T-helper 1 cell (primary cell): ENCODE data around the gene DNLZ.

Source experiments
- DNase-seq, 5 donors: peaks; one replicate each; pipeline ENCODE4 v3.0.0-alpha.2; 2012 to 2020

DNLZ gene

GRCh38 chr9:136314944-136315343, 48.6 kb downstream of the DNLZ start:
- no peak for DNase-seq

GRCh38 chr9:136314056-136314416, 49.5 kb downstream of the DNLZ start:
- DNase-seq: no peak

- no peak for DNase-seq
These were observed 50.2 kb downstream of the DNLZ start for GRCh38 chr9:136313111-136314055.

GRCh38 chr9:136312436-136312835, 51.1 kb downstream of the DNLZ start:
- DNase-seq: peak in 3 of 5 donors; percentile 23 to 40 (median 27)

- DNase-seq: no peak
These were observed 51.6 kb downstream of the DNLZ start for GRCh38 chr9:136312009-136312375.

GRCh38 chr9:136311051-136312008, 52.2 kb downstream of the DNLZ start:
- no peak for DNase-seq

- no peak for DNase-seq
These were observed 53.1 kb downstream of the DNLZ start for GRCh38 chr9:136310273-136311030.

- DNase-seq: no peak
These were observed 53.7 kb downstream of the DNLZ start for GRCh38 chr9:136309806-136310220.
